ENCODE measurements around the gene EEFSEC. TPM values are rescaled to one million over a fixed set of nuclear protein-coding genes. Genes with fewer than 3 reads are reported as not detected.

EEFSEC gene
- total RNA-seq, 1 experiment from 2014 or later, result 6.1 TPM

DNA sequence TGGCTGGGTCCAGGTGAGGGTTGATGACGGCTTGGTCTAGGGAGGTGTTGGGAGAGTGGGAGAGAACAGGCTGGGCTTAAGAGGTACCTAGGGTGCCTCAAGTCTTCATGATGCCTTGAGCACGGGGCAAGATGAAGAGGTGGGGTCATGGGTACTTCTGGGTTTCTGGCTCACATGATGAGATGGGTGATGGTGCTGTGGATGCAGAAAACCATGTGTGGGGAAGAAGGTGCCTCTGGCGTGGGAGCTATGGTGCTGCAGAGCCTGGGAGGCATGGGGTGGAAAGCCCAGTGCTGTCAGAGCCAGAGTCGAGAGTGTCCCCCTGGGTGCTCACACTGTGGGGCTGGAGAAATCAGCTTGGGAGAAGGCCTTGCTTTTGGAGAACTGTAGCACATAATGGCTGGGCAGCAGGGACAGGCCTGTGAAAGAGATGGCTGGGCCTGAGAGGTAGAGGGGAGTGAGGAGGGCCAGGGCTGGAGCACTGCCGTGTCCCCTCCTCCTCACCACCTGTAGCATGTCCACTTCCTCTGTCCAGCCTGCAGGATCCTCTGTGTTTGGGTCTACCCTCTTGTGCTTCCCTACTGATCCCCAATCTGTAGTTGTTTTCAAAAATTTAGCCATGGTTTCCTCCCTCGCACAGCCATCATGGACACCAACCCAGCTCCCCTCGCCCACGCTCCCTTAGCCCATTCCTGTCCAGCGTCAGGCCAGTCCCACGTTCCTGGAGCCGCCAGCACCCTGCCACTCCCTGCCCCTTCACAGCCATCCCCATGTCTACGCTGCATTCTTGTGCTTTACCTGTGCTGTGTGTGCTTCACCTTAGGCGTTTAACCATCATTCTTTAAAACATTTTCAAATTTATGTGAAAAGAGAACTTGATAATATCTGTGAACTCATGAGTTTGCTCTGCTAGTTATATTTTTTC, 132.0 kb downstream of the EEFSEC start:
- DNase-seq (ENCODE audit: low spot score), result no peak

- DNase-seq (ENCODE audit: low spot score), result no peak
Measured at GRCh38 chr3:128285967-128286321, 132.7 kb downstream of the EEFSEC start.

DNA sequence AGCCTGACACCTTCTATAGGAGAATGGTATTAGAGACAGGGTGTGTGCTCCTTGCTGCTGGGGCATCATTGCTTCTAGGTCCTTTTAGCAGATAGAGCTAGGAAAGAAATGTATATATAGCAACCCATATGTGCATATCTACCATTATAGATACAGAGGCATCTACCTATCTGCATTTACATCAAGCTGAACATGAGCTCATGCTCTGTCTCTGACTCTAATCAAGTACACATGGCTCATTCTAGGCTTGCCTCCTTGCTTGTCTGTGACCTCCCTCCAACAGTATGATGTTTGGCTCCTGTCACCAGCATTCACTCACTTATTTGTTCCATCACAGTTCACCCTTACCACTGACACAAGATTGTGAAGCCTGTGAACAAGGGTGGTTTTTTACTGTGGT, 133.4 kb downstream of the EEFSEC start:
- DNase-seq (ENCODE audit: low spot score), result no peak

GRCh38 chr3:128287216-128287615, 133.9 kb downstream of the EEFSEC start:
- no peak for DNase-seq (ENCODE audit: low spot score)

DNA sequence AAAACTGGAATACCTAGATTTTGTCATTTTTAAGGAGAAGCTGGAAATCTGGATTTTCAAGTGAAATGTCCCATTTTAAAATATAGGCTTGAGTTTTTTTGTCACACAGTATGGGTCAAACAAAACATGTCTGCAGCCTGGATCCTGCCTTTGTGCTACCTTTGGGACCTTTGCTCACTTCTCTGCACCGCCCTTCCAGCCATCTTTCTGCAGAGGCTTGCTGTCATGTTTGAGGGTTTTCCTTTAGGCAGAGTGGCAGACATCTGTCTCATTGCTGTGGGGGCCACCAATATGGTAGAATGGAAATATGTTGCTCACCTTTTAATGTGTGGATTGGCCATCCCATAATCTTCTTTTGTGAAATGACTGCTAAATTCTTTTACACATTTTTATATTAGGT, 136.3 kb downstream of the EEFSEC start:
- DNase-seq (ENCODE audit: low spot score), result no peak

GRCh38 chr3:128290484-128290883, 137.2 kb downstream of the EEFSEC start:
- no peak for DNase-seq (ENCODE audit: low spot score)

- DNase-seq (ENCODE audit: low spot score), result no peak
Measured at GRCh38 chr3:128293930-128294329, 140.6 kb downstream of the EEFSEC start.

DNA sequence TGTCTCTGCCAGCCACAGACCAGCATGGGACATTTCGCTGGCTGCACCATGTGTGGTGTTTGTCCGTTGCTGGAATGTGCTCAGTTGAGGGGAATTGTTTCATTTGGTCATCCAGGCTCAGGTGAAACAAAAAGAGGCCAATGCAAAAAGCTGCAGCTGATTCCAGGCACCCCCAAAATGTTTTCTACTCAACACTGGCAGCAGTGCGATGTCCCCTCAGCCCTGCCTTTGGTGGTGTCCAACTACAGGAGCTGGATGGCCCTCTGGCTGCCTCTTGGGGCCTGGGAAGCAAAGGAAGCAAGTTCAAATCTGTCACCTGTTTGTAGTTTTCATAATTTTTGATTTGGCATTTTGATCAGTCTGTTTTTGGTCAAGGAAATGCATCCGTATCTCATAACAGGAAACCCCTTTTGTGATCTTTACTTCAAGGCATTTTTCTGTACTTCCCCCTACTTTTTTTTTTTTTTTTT, 141.8 kb downstream of the EEFSEC start:
- no peak for DNase-seq (ENCODE audit: low spot score)

- DNase-seq (ENCODE audit: low spot score), result no peak
Measured at GRCh38 chr3:128296469-128297251, 143.4 kb downstream of the EEFSEC start.

DNA sequence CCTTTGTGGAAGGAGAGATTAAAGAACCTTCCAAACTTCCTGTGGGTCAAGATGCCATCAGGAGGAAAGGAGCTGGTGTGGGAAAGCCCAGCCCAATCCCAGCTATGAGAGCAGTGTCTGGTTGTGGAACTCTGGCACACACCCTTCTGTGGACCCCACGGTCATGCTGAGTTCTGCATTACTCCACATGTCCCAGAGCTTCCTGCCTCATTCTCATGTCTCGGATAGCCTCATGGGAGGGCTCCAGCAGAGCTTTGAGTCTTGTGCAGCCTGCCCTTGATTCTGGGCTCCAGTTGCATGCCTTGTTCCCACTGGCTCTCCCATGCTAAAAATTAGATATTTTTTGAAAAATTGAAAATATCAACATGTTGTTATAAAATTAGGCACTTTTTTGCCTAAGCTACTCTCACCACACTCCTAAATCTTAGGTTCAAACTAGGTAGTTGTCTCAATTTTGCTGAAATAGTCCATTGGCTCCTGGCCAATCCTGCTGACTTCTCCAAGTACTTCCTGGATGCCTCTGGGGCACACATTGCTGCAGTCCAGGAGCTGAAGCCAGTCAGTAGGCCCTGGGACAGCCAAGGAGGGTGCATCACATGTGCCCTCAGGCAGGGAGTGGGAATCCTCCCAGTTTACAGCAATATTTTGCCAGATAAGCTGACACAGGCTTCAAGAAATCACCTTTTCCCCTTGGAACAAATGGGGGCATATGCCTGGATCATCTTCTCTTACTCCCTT, 144.3 kb downstream of the EEFSEC start:
- DNase-seq (ENCODE audit: low spot score), result no peak

DNA sequence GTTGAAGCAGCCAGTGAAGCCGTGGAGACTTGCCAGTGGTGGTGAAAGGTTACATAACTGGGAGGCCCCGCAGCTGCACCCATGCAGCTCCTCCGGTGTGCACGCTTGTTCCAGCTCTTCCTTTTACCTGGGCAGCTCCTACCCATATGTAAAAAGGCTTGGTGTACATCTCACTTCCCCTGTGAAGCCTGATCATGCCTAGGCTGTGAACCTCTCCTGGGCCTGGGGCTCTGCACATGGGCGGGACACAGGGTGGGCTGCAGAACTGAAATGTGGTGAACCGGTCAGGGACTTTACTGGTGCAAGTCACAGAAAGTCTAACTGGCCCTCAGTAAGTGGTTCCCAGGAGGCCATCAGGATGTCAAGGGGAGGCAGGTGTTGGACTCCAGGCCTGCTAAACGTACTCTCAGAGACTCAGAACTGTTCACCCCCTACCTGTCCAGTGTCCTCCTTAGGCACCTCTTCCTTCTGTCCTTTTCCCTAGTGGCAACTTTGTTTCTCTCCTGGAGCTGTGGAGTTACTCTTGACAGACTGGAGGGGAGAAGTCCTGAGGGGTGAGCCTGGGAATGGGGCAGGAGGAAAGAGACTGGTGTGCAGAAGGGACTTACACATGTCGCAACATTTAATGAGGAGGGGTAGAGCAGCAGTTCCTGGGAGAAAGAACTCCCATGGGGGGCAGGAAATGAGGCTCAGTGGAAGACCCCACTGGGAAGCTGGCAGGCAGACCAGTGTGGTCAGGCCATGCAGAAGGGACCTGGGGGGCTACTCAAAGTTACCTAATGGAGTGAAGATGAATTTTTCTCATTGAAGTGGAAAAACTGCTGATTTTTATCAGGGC, 148.1 kb downstream of the EEFSEC start:
- DNase-seq (ENCODE audit: low spot score), result no peak

- no peak for DNase-seq (ENCODE audit: low spot score)
Measured at GRCh38 chr3:128306481-128306880, 153.2 kb downstream of the EEFSEC start.

- no peak for DNase-seq (ENCODE audit: low spot score)
Measured at GRCh38 chr3:128307029-128307633, 153.8 kb downstream of the EEFSEC start.

DNA sequence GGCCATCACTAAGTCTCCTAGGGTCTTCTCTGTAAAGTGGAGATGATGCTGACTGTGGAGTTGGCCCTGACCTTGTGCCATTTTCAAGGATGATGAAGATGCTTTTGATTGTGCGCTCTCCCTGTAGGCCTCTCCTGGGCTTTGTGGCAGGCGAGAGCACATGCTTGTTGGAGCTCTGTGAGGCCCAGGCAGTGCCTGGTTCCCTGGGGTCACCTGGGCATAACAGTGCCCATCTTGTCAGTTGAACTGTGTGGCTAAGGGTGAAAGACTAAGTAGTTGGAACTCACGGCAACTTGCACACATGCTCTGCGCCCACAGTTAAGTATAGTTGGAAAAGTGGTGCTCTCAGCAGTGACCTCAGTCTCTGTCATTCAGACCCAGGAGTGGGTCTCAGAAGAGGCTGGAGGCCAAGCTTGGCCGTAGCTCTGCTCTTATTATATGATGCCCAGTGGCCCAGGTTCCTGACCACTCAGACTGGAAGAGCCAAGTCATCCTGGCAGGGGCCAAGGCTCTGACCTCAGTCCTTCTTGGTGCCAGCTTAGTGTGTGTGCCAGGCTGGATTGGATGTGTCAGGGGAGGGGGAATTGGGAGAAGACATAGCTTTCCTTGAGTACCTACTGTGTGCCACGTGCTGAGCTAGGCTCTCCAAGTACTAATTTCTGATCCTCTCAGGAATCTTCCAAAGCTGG, 154.6 kb downstream of the EEFSEC start:
- no peak for DNase-seq (ENCODE audit: low spot score)

- DNase-seq (ENCODE audit: low spot score), result no peak
Measured at GRCh38 chr3:128309026-128309425, 155.7 kb downstream of the EEFSEC start.

DNA sequence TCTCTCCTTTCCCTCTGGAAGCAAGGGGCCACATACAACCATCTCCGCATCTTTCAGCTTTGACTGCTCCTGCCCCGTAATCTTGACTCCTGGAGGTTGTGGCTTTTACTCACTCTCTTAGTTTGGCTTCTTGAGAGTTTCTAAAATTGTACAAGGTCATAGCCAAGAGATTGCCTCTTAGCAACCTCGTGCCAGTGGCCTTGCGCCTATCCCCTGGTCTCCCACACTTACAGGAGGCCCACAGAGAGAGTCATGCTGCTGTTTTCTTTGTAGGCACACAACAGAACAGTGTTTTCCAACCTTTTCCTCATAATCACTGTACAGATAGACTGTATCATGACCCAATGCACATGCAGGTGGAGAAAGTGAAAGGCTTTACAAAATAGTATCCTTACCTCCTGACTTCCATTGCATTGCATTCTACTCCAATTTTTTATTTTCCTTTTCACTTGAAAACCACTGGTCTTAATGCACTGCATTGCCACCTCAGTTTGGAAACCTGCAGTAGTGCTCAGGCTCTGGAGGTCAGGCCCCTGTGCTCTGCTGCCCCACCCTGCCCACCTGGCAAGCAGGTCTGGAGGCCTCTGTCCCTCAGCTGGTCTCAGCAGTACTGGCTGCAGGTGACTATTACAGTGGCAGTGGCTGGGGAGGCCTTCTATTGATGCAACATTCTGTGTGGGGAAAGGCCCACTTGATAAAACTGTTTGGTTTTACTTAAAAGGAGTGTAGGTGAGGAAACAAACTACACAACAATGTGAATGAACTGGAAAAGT, 157.2 kb downstream of the EEFSEC start:
- no peak for DNase-seq (ENCODE audit: low spot score)

- no peak for DNase-seq (ENCODE audit: low spot score)
Measured at GRCh38 chr3:128311441-128311844, 158.2 kb downstream of the EEFSEC start.

GRCh38 chr3:128312271-128312670, 159.0 kb downstream of the EEFSEC start:
- no peak for DNase-seq (ENCODE audit: low spot score)

- no peak for DNase-seq (ENCODE audit: low spot score)
Measured at GRCh38 chr3:128313071-128313725, 159.9 kb downstream of the EEFSEC start.
